Left ventricle myocardium superior (tissue), 1 donor: Measurements from ENCODE around the gene PTPA. TPM values are rescaled to one million over a fixed set of nuclear protein-coding genes. Genes with fewer than 3 reads are reported as not detected.
"Not testable (repeated sequence)": the region's sequence is repeated elsewhere in the genome, so short reads cannot be mapped to it uniquely, and the experiment has no call there.

Experiments
- ATAC-seq: fragments of 200-7000 bp; cut with Tn5 transposase; one replicate; pipeline ENCODE4 v1.9.1; 2020; ENCODE audit warnings: mild to moderate bottlenecking, moderate library complexity
- DNase-seq: peaks from one replicate; pipeline ENCODE4 v3.0.0-alpha.2; 2020
- intact Hi-C: fragments of 100-400 bp; cut with micrococcal nuclease; formaldehyde crosslinking; loops from one replicate; pipeline ENCODE4 v1.11.0; 2022
- total RNA-seq: library from RNA; stranded (reverse); fragmentation: NEBNext Ultra II Directional; extraction: Animal tissue kit (Norgen Biotek cat#: 25700); gene quantifications from one replicate; pipeline ENCODE4 v1.2.1, GENCODE V29; 2021
- donor health status: DM: no; HTN: yes; CAD: no; lungs with severe emphysema.

PTPA gene
- total RNA-seq, 1 donor from 2014 or later: 186 TPM

GRCh38 chr9:129105857-129106694, 5.1 kb upstream of the PTPA start:
- intact Hi-C loops: no loop called here
- ATAC-seq (no peak), DNase-seq (no peak)

GRCh38 chr9:129107651-129108050, 3.6 kb upstream of the PTPA start:
- intact Hi-C loops: no loop called here
- DNase-seq (no peak), ATAC-seq (no peak)

GRCh38 chr9:129108083-129108804, 3.0 kb upstream of the PTPA start:
- intact Hi-C loops: no loop called here
- DNase-seq (no peak), ATAC-seq (no peak)

- DNase-seq (no peak), ATAC-seq (no peak)
- intact Hi-C loops: no loop called here
These were observed 2.2 kb upstream of the PTPA start for GRCh38 chr9:129108805-129109536.

- intact Hi-C loops: no loop called here
- DNase-seq (peak; percentile 47), ATAC-seq (peak; percentile 0)
These were observed 1.7 kb upstream of the PTPA start for GRCh38 chr9:129109537-129109903.

- DNase-seq (peak; percentile 39), ATAC-seq (peak; percentile 33)
- intact Hi-C loops: no loop called here
These were observed 1.1 kb upstream of the PTPA start for GRCh38 chr9:129109952-129110739.

GRCh38 chr9:129111528-129112151, 425 bp downstream of the PTPA start:
- DNase-seq: peak; percentile 53
- peak; percentile 8 for ATAC-seq
- intact Hi-C loops: no loop called here

GRCh38 chr9:129112526-129112925, 1.3 kb downstream of the PTPA start:
- ATAC-seq, DNase-seq, intact Hi-C loops: not testable (repeated sequence)

GRCh38 chr9:129113645-129114304, 2.6 kb downstream of the PTPA start:
- no peak for ATAC-seq
- intact Hi-C loops: no loop called here
- no peak for DNase-seq

GRCh38 chr9:129118799-129119198, 7.6 kb downstream of the PTPA start:
- DNase-seq (no peak), ATAC-seq (no peak)
- intact Hi-C loops: no loop called here

GRCh38 chr9:129121483-129121882, 10.3 kb downstream of the PTPA start:
- DNase-seq (no peak), ATAC-seq (no peak)
- intact Hi-C loops: no loop called here

- no peak for ATAC-seq
- DNase-seq: no peak
- intact Hi-C loops: no loop called here
These were observed 10.9 kb downstream of the PTPA start for GRCh38 chr9:129122133-129122532.

GRCh38 chr9:129122976-129123375, 11.8 kb downstream of the PTPA start:
- DNase-seq, ATAC-seq: not testable (repeated sequence)

GRCh38 chr9:129124506-129125069, 13.4 kb downstream of the PTPA start:
- intact Hi-C loops: no loop called here
- no peak for DNase-seq
- no peak for ATAC-seq

More at GRCh38 chr9:129122976-129123375, 11.8 kb downstream of the PTPA start:
- intact Hi-C loops: not testable (repeated sequence)

GRCh38 chr9:129125478-129125877, 14.3 kb downstream of the PTPA start:
- intact Hi-C loops: no loop called here
- DNase-seq (no peak), ATAC-seq (no peak)

- intact Hi-C loops: no loop called here
- DNase-seq: no peak
- no peak for ATAC-seq
These were observed 15.8 kb downstream of the PTPA start for GRCh38 chr9:129126749-129127618.

- no peak for DNase-seq
- intact Hi-C loops: no loop called here
- no peak for ATAC-seq
These were observed 17.5 kb downstream of the PTPA start for GRCh38 chr9:129128689-129129088.
